ENCODE data around the gene FABP3. TPM values are rescaled to one million over a fixed set of nuclear protein-coding genes. Genes with fewer than 3 reads are reported as not detected.

Gene FABP3
- 4.5 to 6.7 TPM (median 4.6 TPM) in 3 replicates for total RNA-seq

GRCh38 chr1:31373056-31373896, at the start of gene FABP3:
FABP3 (minus strand) TSS chr1:31373076; CDS start chr1:31373014, 62 bp downstream.
- Mint-ChIP-seq H3K27me3 (ENCODE audit: low read depth) (no peaks in the 10 kb centered on the region), H3K36me3 (no peaks in the 10 kb centered on the region), H3K27ac (peak within 1 kb of the TSS; percentile 98), H3K9me3 (no peaks in the 10 kb centered on the region), H3K4me1 (peaks cover 28% of the 10 kb centered on the region), H3K4me3 (peak within 1 kb of the TSS; percentile 77)
- peak; percentile 40 to 77 for DNase-seq (ENCODE audit: low spot score in 2 of 2, unreplicated experiment in 2 of 2)
- no peak for TF ChIP-seq CTCF (IDR thresholded peaks at IDR 0.05; ENCODE audit: unreplicated experiment)

GRCh38 chr1:31421371-31422040, 48.6 kb upstream of the FABP3 start:
- Mint-ChIP-seq H3K4me3 (no peak overlapping the region), H3K4me1 (peaks cover 7% of the 10 kb centered on the region), H3K27ac (no peak overlapping the region), H3K27me3 (ENCODE audit: low read depth) (no peaks in the 10 kb centered on the region), H3K36me3 (peaks cover 2% of the 10 kb centered on the region), H3K9me3 (no peaks in the 10 kb centered on the region)
- no peak for TF ChIP-seq CTCF (IDR thresholded peaks at IDR 0.05; ENCODE audit: unreplicated experiment)
- no peak for DNase-seq (ENCODE audit: low spot score in 2 of 2, unreplicated experiment in 2 of 2)

GRCh38 chr1:31420716-31421115, 47.8 kb upstream of the FABP3 start:
- H3K36me3 Mint-ChIP-seq, result peaks cover 2% of the 10 kb centered on the region
- TF ChIP-seq CTCF (IDR thresholded peaks at IDR 0.05; ENCODE audit: unreplicated experiment), result no peak
- no peaks in the 10 kb centered on the region for H3K9me3 Mint-ChIP-seq
- H3K27ac Mint-ChIP-seq, result no peak overlapping the region
- DNase-seq (ENCODE audit: low spot score in 2 of 2, unreplicated experiment in 2 of 2), result no peak
- no peak overlapping the region for H3K4me3 Mint-ChIP-seq
- H3K27me3 Mint-ChIP-seq (ENCODE audit: low read depth), result no peaks in the 10 kb centered on the region
- H3K4me1 Mint-ChIP-seq, result peaks cover 7% of the 10 kb centered on the region

- Mint-ChIP-seq H3K4me3 (no peak overlapping the region), H3K9me3 (no peaks in the 10 kb centered on the region), H3K27me3 (ENCODE audit: low read depth) (peaks cover 1% of the 10 kb centered on the region), H3K27ac (no peak overlapping the region), H3K36me3 (peaks cover 2% of the 10 kb centered on the region), H3K4me1 (peaks cover 16% of the 10 kb centered on the region)
- no peak for DNase-seq (ENCODE audit: low spot score in 2 of 2, unreplicated experiment in 2 of 2)
- no peak for TF ChIP-seq CTCF (IDR thresholded peaks at IDR 0.05; ENCODE audit: unreplicated experiment)
These were observed 45.9 kb upstream of the FABP3 start for GRCh38 chr1:31418626-31419323.

GRCh38 chr1:31417148-31417547, 44.3 kb upstream of the FABP3 start:
- Mint-ChIP-seq H3K27me3 (ENCODE audit: low read depth) (peaks cover 3% of the 10 kb centered on the region), H3K36me3 (no peaks in the 10 kb centered on the region), H3K4me1 (peaks cover 20% of the 10 kb centered on the region), H3K4me3 (no peak overlapping the region), H3K9me3 (no peaks in the 10 kb centered on the region), H3K27ac (no peak overlapping the region)
- DNase-seq (ENCODE audit: low spot score in 2 of 2, unreplicated experiment in 2 of 2), result no peak
- no peak for TF ChIP-seq CTCF (IDR thresholded peaks at IDR 0.05; ENCODE audit: unreplicated experiment)
